HG02852 (cell line): ENCODE results near the gene TBC1D22A.

Experiments used
- ATAC-seq: cut with Tn5 transposase; IDR thresholded peaks from one replicate; pipeline ENCODE4 v1.9.1; 2021; ENCODE audit warnings: mild to moderate bottlenecking, moderate library complexity; ENCODE audit not compliant: unreplicated experiment

TBC1D22A gene

DNA sequence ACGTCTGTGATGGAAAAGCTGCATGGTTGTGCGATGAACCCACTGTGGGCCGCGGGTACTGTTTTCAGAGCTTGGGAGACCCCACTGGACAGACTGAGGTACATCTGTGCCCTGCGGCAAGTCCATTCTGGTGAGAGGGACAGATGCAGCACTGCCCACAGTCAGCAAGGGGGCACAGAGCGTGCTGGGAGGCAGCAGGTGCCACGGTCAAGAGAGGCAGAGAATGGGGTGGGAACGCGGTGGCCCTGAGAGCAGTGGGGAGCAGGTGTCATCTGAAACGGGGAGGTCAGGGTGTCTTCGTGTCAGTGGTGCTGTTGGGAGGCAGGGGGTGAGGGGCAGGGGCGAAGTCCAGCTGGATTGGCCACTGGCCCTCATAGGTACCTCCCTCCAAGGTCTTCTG lies 32.0 kb downstream of the TBC1D22A start:
- no peak for ATAC-seq

DNA sequence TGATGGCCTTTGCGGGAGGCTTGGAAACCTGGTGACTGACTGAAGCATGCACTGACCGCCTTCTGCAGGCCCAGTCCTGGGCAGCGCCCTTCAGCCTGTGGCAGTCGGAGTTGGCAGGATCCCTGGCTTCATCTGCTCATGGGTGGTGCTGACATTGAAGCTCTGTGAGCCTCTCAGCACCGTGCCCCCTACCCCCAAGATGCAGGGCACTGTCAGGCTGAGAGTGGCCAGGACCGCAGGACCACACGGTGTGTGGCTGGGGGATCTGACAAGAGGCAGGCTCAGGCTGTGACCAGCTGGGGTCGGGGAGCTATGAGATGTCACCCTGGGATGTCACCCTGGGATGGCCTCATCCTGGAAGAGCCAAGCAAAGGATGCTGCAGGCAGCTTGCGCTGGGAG lies 32.7 kb downstream of the TBC1D22A start:
- ATAC-seq: no peak

DNA sequence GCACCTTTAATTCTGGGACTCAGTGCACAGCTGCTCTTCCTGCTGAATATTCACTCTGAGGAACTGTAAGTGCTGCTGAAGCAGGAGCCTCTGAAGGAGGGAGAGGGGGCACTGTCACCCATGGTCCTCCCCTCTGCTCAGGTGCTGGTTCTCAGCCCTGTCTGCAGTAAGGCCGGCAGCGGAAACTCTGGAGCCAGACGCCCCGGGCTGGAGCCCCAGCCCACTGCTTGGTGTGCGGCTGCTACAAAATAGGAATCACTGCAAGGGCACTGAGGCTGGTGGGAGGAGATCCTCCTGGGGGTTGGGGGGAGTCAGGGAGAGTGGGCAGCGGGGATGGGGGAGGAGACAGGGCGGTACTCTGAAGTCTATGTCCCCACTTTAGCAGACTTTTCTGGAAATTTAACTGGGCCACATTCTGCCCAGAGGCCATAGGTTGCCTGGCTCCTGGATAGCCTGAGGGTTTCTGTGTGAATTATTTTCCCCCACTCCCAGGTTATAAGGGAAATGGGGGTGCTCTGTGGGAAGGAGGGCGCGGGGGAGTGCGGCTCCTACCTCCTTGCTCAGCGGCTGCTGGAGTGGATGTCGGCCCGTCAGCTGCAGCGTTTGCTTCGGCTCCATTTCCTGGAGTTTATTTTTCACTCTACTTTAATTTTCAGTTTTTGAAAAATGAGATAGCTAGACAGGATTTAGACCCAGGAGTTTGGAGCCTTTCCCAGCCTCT lies 33.6 kb downstream of the TBC1D22A start:
- ATAC-seq: no peak

DNA sequence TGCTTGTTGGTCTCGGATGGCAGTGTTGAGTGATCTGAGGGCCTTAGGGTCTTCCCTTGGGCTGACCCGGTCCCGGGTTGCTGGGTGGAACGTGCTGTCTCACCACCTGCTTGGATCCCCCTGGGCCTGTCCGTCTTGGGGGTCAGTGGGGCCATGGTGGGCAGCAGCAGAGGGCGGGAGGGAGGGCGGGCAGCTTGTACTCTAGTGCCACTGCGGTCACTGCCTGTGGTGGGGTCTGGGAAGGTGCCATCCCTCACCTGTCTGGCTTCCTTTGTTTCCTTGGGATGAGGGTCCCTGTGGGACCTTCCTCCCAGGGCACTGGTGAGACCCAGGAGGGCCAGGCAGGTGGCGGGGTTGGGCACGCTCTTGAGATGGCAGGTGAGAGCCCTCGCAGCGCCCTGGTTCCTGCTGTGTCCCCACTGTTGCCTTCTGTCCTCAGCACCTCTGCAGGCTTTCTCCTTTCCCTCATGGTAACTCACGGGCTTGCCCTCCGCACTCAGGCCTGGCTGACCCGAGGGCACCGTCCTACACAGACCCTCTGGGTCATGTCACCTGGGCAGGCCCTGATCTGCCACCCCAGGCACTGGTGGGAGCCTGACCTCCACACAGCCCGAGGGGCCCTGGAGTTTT lies 34.2 kb downstream of the TBC1D22A start:
- ATAC-seq: no peak

DNA sequence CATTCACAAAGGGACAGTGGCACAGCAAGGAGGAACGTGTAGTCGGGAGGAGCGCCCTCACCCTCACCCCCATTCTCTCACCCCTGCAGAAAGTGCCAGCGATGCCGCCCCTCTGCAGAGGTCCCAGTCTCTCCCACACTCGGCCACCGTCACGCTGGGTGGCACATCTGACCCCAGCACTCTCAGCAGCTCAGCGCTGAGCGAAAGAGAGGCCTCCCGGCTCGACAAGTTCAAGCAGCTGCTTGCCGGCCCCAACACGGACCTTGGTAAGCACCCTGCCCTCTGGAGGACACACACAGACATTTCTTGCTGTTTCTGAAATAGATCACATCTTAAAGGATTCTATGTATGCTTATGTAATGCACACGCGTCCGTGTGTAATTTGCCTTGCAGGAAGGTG lies 34.9 kb downstream of the TBC1D22A start:
- no peak for ATAC-seq

DNA sequence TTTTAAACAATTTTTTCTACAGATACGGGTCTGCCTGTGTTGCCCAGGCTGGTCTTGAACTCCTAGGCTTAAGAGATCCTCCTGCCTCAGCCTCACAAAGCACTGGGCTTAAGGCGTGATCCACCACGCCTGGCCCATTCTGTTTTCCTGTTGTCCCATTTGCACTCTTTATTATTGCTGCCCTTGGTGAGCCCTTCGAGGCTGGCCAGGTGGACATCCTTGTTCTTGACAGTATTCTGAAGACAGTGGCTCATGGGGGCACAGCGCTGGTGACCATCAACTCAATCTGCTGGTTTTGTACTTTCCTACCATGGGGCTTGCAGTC lies 35.6 kb downstream of the TBC1D22A start:
- no peak for ATAC-seq

DNA sequence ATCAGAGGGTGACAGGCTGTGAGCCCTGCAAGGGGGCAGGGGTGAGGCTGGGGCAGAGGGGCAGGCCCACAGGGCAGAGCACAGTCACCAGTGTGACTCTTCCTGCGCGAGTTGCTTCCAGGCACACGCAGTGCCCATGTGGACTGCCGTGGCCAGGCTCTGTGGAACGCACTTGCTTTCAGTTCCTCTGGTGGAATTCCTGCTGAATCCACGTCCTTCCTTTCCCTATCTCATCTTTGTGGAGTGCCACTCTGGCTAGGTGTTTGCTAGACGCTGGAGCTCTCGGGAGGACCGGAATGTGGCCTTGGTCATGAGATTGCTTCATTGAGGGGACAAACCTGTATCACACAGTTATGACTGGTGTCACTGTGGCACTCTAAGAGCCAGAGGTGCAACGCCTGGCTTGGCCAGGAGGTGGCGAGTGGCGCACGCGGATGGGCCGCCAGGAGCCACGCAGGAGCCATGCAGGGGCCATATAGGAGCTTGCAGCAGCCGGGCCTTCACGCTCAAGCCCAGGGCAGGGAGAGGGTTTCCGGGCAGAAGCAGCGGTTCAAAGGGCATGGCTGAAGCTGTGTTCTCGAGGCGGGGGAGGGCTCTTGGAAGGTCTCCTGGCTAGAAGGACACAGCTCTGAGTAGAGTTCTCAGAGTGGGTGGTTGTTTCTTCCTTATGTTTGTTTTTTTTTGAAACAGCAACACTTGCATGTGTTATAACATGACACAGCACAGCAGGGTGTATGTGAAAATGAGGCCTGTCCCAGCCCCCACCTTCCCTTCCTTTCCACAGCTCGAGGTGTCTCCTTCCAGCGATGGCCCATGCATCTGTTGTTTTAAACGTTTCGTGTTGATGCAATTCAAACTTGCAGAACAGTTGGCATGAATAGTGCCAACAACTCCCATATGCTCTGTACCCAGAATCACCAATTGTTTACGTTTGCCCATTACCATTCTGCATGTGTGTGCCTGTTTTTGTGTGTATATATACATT lies 36.2 kb downstream of the TBC1D22A start:
- ATAC-seq: no peak

DNA sequence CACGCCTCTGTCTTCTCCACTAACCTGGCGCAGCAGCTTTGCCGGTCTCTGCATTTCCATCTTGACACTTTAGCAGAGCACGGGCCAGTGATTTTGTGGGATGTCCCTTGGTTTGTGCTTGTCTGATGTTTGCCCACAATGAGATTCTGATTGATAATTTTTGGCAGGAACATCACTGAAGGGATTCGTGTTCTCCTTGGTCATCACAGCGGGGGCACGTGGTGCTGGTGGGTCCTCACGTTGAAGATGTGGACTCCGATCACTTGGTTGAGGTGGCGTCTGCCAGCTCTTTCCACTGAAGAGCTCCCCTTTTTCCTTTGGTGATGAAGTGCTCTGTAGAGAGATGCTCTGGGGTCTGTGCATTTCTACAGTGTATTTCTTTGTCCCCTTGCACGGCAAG lies 37.2 kb downstream of the TBC1D22A start:
- no peak for ATAC-seq

DNA sequence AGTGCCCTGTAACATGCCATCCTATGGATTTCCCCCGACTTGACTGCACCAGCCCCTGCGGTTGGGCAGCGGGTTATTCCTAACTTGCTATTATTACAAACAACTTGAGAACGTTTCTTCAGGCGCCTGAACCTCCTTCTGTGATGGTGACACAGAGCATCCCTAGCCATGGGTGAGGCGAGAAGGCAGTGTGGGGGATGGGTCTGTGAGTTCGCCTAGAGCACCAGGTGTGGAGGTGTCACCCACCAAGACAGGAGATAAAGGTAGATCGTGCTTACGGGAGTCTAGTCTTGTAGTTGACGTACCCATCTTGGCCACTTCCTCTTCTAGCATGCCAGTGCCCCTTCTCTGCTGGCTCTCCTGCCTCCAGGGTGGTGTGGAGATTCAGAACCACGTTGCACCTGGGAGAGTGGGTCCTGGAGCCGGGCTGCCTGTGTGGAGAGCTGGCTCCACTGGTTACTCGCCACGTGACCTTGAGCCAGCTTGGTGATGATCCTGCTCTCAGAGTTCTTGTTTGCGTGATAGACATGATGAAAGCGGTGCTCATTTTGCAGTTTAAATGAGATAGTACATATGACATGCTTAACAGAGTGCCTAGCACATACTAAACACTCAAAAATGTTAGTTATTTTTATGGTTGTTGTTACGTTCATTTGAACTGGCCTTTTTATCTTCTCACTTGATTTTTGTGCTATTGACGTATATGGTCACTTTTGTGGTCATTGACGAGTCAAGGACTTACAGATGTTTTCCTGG lies 37.8 kb downstream of the TBC1D22A start:
- ATAC-seq: no peak

DNA sequence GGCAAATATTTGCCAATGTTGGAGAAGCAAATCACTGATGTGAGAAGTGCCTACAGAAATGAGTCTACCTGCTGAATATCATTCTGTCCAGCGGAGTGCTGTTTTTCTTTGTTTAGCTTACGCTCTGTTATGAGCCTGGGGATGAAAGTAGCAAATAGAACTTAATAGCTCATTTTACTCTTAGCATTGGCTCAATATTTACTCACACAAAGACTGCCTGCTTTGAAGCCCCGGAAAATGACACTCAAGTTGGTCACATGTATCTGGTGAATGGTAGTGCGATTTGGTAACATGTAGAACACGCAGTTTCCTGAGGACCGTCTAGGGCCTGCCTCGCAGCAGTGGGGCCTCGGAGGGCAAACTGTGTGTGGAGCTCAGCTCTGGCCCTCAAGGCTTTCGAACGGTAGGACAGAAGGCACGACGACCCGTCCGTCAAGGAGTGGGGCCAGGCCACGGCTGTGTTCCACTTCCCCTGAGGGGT lies 38.9 kb downstream of the TBC1D22A start:
- no peak for ATAC-seq

DNA sequence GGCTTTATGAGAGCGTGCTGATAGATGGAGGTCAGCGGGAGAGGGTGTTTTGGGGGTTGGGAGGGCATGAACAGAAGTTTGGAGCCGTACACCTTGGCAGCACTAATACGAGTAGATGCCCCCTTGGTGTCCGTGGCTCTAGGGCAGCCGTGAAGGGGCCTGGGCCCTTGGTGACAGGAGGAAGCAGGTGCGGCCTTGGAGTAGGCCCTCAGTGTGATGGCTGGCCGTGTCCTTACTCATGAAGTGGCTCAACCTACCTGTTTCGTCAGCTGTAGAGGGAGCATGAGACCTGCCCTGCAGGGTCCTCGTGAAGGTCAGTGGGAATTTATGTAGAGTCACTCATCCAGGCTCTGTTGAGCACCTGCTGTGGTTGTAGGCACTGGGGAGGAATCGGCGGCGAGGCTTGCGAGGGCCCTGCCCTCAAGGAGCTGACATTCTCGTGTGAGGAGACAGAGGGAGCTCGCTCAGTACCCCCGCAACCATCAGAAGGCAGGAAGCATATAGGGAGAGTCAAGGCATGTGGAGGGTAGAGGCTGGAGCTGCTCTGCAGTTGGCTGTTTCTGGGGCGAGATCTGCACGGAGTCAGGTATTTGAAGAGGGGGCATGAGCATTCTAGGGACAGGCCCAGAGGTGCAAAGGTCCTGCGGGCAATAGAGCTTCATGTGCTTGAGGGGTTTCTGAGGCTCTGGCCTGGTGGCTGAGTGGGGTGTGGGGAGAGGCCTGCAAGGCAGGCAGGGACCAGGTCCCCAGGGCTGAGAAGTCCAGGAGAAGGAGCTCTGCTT lies 39.6 kb downstream of the TBC1D22A start:
- ATAC-seq: no peak

DNA sequence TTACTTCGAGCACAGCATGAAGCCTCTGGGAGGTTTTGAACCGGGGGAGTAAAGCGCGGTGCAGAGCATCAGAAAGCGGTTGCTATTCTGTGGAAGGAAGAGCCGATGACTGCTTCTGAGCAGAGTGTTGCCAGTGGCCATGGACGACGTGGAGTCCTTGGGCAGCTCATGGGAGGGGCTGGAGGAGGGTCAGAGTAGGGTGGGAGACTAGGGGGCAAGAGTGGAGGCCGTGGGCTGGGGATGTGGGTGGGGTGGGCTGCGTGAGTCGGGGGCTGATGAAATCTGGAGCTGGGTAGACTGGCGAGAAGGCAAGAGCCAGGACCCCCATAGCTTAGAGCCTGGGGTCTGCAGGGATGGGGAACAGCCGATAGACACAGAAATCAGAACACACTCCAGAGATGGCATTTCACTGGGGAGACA lies 40.2 kb downstream of the TBC1D22A start:
- ATAC-seq: no peak

DNA sequence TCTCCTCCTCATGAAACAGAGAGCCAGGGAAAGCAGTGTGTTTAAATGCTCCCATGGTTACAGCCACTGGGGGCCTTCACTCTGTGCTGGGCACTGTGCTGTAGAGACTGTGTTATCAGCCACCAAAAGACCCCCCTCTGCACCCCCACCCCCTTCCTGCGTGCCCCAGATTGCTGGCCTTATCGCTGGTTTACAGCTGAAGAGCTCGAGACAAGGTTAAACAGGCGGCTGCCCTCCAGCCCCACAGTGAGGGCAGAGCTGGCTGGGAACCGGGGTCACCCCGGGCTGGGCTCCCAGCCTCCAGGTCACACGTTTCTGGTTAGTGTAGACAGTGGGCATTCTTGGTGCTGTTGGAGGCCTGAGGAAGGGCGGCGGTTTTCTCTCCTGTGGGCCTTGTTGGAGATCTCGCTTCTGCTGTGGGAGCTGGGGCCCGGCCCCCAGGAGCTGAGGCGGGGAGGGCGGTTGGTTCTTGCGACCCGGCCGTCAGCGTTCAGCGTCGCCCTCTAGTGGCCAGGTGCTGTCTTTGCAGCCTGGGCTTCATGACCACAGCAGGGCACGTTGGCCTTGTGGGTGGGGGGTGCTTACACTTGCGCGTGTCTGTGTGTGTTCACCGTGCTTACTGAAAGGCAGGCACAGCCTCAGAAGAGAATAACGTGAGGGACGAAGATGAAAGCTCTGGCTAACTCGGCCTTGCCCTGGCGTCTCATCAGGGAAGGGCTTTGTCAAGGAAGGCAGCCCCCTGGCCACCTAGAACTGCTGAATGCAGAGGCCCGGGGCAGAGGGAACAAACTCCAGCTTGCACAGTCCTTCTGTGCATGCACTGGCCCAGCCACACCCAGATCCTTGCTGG lies 40.8 kb downstream of the TBC1D22A start:
- no peak for ATAC-seq

DNA sequence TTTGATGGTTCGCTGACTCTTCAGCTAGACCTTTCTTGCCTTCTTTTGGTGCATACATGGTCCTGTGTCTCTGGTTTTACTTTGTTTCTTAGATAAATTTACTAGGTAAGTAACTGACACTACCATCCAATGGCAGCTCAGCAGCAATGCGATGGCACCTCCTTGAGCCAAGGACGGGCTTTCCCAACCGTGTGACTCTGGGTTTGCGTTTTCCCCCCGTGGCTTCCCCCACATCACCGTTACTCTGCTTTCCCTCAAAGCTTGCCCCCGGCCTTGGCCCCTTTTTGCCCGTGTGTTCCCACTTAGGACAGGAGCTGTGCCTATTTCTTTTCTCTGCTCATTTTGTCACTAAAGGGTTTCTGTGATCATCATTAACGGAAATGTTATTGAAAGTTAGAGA lies 41.5 kb downstream of the TBC1D22A start:
- no peak for ATAC-seq

DNA sequence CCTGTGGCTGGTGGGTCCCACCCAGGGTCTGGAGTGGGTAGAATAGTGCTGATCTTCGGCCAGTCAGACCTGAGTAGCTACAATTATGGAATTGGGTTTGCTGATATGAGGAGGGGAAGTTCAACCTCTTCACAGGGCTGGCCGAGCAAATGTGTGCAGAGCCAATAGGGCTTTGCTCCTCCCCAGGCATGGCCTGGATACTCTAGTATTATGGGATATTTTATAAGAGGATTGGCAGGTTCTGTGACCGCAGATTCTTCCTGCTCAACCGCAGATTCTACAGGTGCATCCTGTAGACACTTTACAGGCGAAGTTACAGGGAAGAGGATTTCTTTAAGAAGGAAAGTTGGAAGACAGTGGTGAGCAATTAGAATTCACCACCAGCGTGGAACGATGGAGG lies 44.3 kb downstream of the TBC1D22A start:
- ATAC-seq: no peak

DNA sequence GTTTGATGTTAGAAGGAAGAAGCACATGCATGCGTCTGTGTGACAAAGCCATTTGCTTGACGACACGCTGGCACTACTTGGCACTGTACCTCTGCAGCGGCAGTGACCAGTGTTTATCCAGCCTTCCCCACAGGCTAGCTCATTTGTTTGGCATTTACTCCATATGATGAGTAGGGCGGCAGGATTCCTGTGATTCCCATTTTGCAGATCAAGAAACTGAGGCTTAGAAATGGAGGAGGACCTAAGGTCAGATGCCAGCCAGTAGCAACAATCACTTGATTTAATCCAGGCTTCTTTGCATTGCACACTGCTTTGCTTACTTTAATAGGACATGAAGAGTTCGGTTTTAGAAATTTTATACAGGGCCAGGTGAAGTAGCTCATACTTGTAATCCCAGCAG lies 45.0 kb downstream of the TBC1D22A start:
- no peak for ATAC-seq

DNA sequence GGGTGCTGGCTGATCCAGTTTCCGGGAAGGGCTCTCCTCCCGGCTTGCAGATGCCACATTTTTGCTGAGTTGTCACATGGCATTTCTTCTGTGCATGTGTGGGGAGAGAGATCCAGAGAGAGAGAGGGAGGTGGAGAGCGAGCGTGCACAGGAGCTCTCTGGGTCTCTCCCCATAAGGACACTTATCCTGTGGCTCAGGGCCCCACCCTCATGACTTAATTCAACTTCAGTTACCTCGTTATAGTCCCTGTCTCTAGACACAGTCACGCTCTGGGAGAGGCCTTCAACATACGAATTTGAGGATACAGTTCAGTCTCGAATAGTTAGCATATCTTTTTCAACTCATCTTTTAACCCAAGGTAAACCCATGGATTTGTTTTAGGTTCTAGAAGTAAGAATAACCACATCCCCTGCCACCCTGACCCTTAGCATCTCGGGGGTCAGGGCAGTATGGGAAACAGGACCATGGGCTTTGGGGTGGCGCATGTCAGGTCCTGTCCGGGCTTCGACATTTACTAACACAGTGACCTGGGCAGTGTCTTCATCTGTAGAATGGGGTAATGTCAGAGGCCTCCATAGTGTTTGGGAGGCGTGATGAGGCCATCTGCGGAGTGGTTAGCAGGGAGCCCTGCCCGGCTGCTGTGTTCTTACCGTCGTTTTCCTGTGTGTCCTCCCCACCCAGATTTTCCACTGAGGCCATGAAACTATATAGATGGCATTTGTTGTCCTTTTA lies 46.9 kb downstream of the TBC1D22A start:
- no peak for ATAC-seq
